Neutrophil (primary cell): ENCODE measurements around the gene TRIOBP.

Source experiments
- H3K27ac ChIP-seq: fragments of 200-600 bp; sonication (generic); 2 replicates; pipeline ENCODE4 v1.5.1; 2016; ENCODE audit warnings: mild to moderate bottlenecking, moderate library complexity
- H3K27me3 ChIP-seq: fragments of 200-600 bp; sonication (generic); 2 replicates; pipeline ENCODE4 v1.6.0; 2016; ENCODE audit warnings: mild to moderate bottlenecking
- H3K36me3 ChIP-seq: fragments of 200-600 bp; sonication (generic); 2 replicates; pipeline ENCODE4 v1.5.1; 2017
- H3K4me1 ChIP-seq, 2 experiments: fragments of 200-600 bp in 1 of 2; sonication (generic) in 1 of 2; 1 replicate in 1 of 2; 2 replicates in 1 of 2; pipeline versions ENCODE4 v1.5.1 to v1.6.1; 2013 to 2016; ENCODE audit warnings: low read depth in 1 of 2, low read length in 1 of 2, mild to moderate bottlenecking in 1 of 2, moderate library complexity in 1 of 2; ENCODE audit not compliant: control insufficient read depth in 1 of 2, insufficient read depth in 1 of 2
- H3K4me3 ChIP-seq, 2 experiments: fragments of 200-600 bp in 1 of 2; sonication (generic) in 1 of 2; 1 replicate in 1 of 2; 2 replicates in 1 of 2; pipeline ENCODE4 v1.5.1; 2013 to 2016; ENCODE audit warnings: low read depth in 1 of 2, low read length in 1 of 2, mild to moderate bottlenecking in 1 of 2, moderate library complexity in 1 of 2
- H3K9me3 ChIP-seq: fragments of 200-600 bp; sonication (generic); 2 replicates; pipeline ENCODE4 v1.5.1; 2016
- TF ChIP-seq, protein P1 (sequence below): fragments of 200-600 bp; sonication (generic); IDR thresholded peaks from 2 replicates; pipeline ENCODE4 v1.5.1; 2016; ENCODE audit warnings: antibody characterized with exemption

Gene TRIOBP

GRCh38 chr22:37681001-37681424, 15.8 kb upstream of the TRIOBP start:
- TF ChIP-seq, protein P1, sequence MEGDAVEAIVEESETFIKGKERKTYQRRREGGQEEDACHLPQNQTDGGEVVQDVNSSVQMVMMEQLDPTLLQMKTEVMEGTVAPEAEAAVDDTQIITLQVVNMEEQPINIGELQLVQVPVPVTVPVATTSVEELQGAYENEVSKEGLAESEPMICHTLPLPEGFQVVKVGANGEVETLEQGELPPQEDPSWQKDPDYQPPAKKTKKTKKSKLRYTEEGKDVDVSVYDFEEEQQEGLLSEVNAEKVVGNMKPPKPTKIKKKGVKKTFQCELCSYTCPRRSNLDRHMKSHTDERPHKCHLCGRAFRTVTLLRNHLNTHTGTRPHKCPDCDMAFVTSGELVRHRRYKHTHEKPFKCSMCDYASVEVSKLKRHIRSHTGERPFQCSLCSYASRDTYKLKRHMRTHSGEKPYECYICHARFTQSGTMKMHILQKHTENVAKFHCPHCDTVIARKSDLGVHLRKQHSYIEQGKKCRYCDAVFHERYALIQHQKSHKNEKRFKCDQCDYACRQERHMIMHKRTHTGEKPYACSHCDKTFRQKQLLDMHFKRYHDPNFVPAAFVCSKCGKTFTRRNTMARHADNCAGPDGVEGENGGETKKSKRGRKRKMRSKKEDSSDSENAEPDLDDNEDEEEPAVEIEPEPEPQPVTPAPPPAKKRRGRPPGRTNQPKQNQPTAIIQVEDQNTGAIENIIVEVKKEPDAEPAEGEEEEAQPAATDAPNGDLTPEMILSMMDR: no peak
- H3K27ac ChIP-seq: peak overlapping the region; percentile 15
- no peaks in the 10 kb centered on the region for H3K9me3 ChIP-seq
- H3K27me3 ChIP-seq: no peaks in the 10 kb centered on the region
- H3K4me1 ChIP-seq: peaks cover 21 to 39% of the 10 kb centered on the region in 2 experiments
- H3K36me3 ChIP-seq: peaks cover 5% of the 10 kb centered on the region
- no peak overlapping the region for H3K4me3 ChIP-seq

GRCh38 chr22:37681556-37682049, 15.2 kb upstream of the TRIOBP start:
- H3K36me3 ChIP-seq: peaks cover 5% of the 10 kb centered on the region
- H3K4me1 ChIP-seq: peaks cover 18 to 36% of the 10 kb centered on the region in 2 experiments
- TF ChIP-seq, protein P1: peak; percentile 90
- no peaks in the 10 kb centered on the region for H3K9me3 ChIP-seq
- H3K27me3 ChIP-seq: no peaks in the 10 kb centered on the region
- no peak overlapping the region for H3K4me3 ChIP-seq
- peak overlapping the region; percentile 31 for H3K27ac ChIP-seq

DNA sequence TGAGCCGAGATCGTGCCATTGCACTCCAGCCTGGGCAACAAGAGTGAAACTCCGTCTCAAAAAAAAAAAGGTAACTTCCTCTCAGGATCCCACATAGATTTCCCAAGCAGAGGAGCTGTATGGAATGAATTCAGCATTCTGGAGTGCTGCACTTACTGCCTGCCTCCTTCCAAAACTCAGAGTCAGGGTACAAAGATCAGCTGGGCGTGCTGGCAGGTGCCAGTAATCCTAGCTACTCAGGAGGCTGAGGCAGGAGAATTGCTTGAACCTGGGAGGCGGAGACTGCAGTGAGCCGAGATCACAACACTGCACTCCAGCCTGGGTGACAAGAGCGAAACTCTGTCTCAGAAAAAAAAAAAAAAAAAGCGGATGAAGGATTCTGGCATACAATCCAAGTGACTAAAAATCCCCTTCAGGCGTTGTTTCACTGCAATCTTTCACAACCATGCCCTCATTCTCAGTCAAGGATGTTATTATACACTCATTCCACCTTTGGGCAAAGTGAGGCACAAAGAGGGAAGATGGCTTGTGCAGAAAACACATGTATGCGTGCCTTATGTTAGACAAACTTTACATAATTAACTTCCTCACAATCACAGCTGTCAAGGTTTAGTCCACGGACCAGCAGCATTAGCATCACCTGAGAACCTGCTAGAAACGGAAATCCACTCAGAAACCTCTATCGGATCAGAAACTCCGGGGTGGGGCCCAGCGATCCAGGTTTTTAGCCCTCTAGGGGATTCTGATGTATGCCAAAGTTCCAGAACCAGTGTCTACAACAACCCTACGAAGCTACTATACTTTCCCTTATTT, 11.8 kb upstream of the TRIOBP start:
- H3K36me3 ChIP-seq: peaks cover 26% of the 10 kb centered on the region
- no peaks in the 10 kb centered on the region for H3K27me3 ChIP-seq
- no peak overlapping the region for H3K27ac ChIP-seq
- H3K9me3 ChIP-seq: no peaks in the 10 kb centered on the region
- no peak overlapping the region for H3K4me3 ChIP-seq
- TF ChIP-seq, protein P1: no peak
- peaks cover 26 to 31% of the 10 kb centered on the region in 2 experiments for H3K4me1 ChIP-seq

- peak within 1 kb of the TSS; percentile 89 for H3K27ac ChIP-seq
Observed at GRCh38 chr22:37686002-37686982, 10.6 kb upstream of the TRIOBP start, which contains the start of gene NOL12. NOL12 (plus strand) TSS chr22:37686343; CDS start chr22:37686393, 50 bp downstream.

GRCh38 chr22:37690407-37690806, 6.4 kb upstream of the TRIOBP start:
- H3K36me3 ChIP-seq: peaks cover 76% of the 10 kb centered on the region
- peaks cover 15 to 19% of the 10 kb centered on the region in 2 experiments for H3K4me1 ChIP-seq
- no peaks in the 10 kb centered on the region for H3K27me3 ChIP-seq
- TF ChIP-seq, protein P1: no peak
- no peak overlapping the region for H3K27ac ChIP-seq
- no peak overlapping the region for H3K4me3 ChIP-seq
- H3K9me3 ChIP-seq: no peaks in the 10 kb centered on the region

More at GRCh38 chr22:37686002-37686982, 10.6 kb upstream of the TRIOBP start, which contains the start of gene NOL12:
- Histone ChIP-seq H3K27me3 (no peaks in the 10 kb centered on the region), H3K4me1 (peaks cover 26 to 28% of the 10 kb centered on the region in 2 experiments), H3K9me3 (no peaks in the 10 kb centered on the region), H3K36me3 (peaks cover 39% of the 10 kb centered on the region), H3K4me3 (peak within 1 kb of the TSS; percentile 83 to 97)
- TF ChIP-seq, protein P1: peak; percentile 22
